ENCODE results near the gene SCUBE1.

Gene SCUBE1

DNA sequence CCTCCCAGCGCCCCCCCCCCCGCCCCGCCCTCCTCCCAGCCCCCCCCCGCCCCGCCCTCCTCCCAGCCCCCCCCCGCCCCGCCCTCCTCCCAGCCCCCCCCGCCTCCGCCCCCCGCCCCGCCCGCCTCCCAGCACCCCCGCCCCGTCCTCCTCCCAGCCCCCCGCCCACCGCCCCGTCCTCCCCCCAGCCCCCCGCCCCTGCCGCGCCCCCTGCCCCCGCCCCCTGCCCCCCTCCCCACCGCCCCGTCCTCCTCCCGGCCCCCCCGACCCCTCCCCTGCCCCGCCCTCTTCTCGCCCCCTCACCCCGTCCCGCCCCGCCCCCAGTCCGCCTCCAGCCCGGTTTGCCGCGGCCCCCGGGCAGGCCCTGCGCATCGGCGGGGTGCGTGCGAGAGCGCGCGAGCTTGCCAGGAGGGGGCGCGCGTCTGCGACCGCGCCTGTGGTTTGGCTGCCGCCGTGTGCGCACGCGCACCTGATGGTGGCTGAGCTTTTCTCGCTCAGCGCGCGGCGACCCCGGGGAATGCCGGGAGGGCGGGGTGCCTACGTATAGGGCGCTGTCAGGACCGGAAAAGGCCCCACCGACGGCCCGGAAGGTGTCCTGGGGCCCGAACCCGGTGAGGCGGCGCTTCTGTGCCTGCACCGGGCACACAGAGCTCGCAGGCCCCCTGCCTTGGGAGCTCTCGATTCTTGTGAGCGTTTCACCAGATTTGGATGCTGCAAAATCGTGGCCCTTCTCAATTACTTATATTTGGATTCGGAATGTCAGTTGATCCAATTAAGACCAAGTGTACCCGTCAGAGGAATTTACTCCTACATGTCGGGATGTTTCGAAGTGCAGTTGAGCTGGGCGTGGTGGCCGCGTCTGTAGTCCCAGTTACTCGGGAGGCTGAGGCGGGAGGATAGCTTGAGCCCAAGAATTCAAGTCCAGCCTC is 155.7 kb downstream of the SCUBE1 start:
- peak; percentile 98 for DNase-seq

DNA sequence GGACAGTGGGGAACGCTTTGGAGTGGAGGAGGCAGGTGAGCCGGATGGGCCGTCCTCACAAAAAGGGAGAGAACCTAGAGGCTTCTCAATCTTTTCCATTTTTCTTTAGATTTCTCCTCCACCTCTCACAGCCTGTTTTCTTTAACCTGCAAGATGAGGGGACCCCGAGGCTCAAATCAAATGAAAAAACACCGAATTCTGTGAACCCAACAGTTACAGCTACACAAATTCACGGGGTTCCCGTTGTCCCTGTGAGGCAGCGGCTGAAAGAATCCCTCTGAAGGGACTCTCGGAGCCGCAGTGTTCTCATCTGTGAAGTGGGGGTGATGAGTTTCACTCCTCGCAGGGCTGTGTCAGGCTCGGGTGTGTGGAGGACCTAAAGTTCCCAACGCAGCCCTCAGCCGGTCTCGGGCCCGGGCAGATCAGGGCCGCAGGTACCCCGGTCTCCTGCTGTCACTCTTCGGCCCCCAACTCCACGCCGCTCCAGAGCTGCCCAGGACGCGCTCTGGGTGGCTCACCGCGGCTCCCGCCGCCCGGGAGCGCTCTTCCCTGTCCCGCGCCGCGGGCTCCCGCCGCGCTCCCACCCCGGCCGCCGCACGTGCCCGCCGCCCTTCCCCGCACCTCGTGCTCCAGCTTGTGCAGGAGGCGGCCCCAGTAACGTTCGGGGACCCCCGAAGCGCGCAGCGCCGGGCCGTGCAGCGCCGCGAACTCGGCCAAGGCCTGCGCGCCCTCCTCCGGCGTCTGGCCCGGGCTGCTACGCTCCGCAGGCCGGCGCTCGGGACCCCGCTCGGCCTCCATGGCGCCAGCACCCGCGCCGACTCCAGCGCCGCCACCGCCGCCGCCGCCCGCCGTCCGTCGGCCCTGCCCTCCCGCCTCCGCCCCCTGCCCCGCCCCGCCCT is 156.7 kb downstream of the SCUBE1 start, which contains the start of gene TTLL12:
TSS of gene TTLL12 (minus strand) at position 863 of the 899 bp plus-strand sequence. CDS start at position 798, 65 bp downstream.
- DNase-seq: peak; percentile 82

DNA sequence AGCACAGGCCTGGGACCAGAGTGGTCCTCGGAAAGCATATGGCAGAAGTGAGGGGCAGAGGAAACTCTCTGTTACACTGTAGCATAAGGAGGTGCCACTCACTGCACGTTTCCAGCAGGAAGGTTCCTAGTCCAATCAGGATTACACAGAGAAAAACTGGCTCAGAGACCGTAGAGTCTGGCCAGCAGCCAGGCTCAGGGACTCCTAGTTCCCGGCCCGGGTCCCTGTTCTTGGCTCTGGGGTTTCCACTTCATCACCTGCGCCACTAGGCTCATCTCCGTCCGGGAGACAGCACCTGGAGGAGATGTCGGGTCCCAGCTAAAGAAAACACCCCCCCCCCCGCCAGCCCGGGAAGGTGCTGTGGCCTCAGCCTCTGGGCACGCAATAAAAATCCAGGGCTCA is 157.3 kb downstream of the SCUBE1 start:
- DNase-seq: peak; percentile 75

DNA sequence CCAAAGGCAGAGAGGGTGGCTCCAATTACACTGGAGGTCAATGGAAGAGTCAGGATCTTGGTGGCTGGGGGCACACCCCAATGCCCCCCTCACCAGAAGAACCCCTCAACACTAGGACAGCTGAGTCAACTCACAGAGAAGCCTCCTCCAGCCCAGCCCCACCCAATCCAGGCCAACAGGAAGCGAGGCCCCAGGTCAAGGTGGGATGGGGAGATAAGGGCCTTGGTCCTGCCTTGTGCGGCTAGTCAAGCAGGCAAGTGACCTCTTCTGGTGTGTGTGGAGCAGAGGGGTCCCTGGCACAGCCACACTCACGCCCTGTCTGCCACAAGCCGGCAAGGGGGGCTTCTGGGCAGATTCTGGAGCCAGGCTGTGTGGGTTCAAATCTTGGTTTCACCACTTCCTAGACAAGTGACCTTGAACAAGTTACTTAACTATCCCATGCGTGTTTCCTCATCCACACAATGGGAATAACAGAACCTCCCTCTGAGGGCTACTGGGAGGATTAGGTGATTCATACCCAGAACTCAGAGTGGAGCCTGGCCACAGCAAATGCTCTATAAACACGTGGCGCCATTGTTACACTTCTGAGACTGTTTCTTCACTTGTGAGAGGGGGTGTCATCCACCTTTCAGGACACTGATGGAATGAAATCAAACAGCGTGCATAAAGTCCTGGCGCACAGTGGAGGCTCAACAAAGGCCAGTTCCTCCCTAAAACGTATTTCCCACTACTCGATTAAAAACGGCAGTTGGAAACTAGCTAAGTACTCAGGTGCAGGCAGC is 159.5 kb downstream of the SCUBE1 start:
- no peak for DNase-seq

DNA sequence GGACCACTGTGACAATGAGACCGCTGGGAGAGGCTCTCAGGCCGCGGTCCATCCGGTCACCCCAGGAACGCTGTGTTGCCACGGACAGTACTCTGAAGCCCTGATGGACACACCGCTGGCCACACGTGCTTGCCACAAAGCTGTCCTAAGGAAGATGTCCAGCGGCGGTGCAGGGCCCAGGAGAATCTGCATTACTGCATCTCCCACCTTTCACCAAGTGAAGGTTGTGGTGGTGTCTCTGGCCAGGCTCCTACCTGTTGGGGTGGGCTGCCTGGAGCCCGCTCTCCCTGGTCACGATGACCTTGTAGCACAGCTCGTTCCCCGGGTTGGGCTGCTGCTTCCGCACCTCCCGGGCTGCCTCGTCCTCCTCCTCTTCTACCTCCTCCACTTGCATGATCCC is 160.4 kb downstream of the SCUBE1 start:
- DNase-seq: no peak

DNA sequence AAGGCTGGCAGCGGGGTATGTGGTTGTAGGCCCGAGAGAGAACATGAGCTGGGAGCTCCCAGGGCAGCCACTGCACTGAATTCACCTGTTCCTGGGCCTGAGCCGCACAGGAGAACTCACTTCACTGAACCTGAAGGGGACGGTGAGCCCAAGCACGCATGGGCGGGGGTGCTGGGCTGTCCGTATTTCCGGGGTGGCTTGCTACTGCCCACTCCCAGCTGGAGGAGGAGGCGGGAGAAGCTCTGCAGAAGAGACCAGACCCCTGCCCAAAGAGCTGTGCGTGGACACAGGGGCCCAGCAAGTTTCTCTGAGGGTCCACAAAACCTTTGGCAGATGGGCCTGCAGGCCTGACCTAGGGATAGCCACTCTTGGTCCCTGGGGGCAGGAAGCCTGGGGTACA is 161.1 kb downstream of the SCUBE1 start:
- DNase-seq: no peak

DNA sequence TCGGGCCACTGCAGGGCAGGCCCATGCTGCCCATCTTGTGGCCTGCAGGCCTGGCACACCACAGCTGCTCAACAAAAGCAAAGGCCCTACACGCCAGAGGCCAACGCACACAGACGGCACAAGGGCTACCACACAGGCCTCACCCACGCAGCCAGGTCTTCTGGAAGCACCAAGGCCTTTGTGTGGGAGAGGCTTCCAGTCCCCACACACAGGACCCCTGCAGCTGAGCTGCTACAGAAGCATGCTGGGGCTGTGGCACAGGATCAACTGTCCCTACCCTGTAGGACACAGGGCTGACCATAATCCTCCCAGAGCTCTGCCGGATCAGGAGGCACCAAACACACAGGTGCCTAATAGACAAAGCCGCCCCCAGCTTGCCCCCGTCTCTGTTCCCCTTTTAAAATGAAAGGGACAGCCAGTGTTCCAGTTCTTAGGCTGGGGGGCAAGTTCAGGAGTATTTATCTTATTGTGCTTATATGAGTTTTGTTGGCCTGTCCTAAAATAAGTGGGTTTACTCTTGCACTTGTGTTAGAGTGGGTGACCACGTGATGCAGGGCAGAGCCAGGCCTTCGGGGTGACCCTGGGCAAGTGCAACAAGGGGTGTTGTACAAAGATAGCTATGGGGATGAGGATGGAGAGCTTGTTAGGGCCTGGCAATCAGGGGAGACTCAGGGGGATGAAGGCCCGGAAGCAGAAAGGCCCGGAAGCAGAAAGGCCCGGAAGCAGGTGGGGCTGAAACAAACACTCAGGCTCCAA is 161.7 kb downstream of the SCUBE1 start:
- DNase-seq: no peak

DNA sequence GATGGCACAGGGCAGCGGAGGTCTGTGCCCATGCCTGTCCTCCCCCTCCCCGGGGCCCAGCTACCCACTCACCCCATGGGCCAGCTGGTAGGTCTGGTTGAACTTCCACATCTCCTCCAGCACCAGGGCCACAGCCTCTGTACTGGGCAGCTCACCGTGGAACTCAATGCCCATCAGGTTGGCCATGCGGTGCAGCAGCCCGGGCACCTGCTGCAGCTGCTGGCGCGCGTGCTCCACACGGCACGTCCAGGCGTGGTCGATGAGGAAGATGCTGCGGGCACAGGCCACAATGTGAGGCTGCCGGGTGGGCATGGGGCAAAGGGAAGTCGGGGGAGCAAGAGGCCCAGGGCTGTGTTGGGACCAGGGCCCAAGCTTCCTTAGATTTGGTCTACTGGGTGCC is 162.5 kb downstream of the SCUBE1 start:
- DNase-seq: no peak

DNA sequence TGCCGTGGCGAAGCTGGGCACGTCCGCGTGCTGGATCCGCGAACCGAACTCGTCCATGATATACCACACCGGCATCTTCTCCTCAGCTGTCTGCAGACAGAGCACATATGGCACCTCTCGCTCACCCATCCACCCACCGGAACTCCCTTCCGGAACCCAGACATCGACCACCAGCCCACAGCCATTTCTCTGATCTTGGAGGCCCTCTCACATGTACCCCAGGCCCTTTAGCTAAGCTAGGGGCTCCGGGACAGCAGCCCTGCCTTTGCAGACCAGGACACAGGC is 163.3 kb downstream of the SCUBE1 start:
- DNase-seq: no peak

DNA sequence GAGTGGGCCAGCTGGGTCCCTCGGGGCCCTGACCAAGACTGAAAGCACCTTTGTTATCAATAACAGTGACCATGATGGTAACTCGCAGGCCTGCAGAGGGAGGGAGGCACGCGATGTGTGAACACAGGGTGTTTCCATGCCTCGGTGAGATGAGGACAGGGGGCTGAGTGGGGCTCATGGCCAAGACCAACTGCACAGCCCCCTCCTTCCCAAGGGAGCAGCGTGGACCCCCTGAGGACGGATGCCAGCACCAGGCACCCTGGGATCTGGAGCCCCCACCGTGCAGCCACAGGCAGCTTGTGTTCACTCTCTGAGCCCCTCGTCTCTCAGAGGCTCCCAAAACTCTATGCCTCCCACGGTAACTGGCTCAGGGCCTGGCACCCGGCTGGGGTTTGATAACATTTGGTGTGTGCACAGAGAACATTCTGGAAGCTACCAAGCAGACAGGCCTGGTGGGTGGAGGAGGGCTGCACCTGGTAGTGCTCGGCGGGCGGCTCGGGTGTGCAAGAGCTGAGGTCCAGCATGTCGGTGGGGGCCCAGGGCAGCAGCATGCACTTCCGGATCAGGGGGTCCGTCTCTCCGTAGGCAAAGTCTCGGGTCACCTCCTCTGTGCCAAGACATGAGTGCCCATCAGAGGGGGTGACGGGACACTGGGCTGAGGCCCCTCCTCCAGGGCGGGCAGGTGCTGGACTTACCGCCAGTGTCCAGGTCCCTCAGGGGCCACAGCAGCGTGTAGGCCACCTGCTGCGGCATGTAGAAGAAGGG is 163.8 kb downstream of the SCUBE1 start:
- no peak for DNase-seq

DNA sequence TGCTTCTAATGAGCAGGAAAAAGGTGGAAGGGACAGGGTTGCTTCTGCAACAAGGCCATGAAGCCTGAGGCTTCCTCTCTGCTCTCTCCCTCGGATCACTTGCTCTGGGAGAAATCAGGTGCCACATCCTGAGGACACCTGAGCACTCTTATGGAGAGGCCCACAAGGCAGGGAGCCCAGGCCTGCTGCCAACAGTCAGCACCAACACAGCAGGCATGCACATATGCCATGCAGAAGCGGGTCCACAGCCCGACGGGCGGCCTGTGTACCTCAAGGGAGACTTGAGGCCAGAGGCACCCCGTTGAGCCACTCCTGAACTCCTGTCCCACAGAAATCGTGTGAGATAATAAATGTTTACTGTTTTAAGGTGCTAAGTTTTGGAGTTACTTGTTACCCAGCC is 165.7 kb downstream of the SCUBE1 start:
- peak; percentile 27 for DNase-seq

DNA sequence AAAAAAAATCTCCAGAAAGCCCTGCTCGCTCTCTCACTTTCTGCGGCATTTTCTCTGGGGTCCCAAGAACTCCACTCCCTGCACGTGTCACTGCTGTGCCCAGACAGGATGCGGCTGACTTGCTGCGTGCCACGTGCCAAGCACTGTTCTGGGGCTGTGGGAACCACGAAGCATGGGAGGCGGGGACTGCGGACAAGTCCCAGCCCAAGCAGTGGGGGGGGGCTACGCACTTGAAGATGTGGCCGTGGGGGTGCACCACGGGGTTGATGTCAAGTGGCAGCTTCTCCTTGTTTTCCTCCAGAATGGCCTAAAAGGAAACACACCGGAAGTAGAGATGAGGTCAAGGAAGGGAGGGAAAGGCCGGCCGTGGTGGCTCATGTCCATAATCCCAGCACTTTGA is 167.1 kb downstream of the SCUBE1 start:
- DNase-seq: no peak

DNA sequence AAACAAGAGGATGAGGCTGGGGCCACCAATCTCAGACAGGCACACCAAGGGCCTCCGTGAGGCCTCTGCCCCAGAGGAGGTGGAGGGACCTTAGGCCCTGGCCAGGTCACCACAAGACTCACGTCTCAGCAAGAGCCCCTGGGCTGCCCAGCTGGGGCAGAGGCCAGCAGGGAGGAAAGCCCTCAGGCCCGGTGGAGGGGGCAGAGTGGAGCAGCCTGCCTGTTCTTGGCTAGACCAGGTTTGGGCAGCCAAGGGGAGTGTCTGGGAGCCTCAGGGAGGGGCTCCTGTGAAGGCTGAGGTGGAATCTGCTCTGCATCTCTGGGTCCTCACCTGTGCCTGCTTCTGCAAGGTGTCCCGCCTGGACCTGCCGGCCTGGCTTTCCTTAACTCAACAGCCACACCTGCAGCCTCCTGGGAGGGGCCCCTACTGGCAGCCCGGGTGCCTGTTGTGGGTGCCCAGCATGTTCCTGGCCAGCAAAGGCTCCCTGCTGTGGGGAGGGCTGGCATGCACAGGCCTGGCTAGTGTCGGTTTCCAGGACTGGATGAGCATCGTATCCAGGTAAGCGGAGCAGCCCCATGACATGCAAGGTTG is 168.1 kb downstream of the SCUBE1 start:
- peak; percentile 16 for DNase-seq

DNA sequence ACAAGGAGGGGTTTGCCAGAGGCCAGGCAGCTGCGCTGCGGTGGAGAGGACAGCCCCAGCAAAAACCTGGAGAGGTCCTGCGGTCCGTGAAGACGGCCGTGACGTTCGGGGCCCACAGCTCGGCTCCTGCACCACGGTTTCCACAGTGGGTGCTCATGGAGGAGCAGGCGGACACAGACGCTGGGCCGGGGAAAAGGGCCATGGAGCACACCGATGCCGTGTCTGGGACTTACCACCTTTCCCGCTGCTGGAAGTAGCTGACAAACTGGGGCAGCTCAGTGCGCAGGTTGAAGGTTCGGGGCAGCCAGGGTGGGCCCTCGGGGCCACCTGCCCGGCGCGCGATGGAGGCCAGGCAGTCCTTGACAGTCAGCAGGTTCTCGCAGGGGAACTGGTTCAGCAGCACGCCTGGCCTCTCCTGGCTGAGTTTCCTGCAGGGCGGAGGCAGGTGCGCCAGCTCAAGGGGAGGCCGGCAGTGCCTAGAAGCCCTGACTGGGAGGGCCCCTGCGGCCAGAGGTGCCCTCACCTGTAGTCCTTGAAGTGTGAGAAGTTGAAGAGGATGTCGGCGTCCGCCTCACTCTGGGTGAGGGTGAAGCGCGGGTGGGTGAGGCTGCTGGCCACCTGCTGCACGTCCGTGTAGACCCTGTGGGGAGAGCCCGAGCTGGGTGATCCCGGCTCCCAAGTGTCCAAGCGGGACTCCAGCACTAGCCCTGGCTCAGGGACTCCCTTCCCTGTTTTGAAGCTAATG is 169.0 kb downstream of the SCUBE1 start:
- no peak for DNase-seq

DNA sequence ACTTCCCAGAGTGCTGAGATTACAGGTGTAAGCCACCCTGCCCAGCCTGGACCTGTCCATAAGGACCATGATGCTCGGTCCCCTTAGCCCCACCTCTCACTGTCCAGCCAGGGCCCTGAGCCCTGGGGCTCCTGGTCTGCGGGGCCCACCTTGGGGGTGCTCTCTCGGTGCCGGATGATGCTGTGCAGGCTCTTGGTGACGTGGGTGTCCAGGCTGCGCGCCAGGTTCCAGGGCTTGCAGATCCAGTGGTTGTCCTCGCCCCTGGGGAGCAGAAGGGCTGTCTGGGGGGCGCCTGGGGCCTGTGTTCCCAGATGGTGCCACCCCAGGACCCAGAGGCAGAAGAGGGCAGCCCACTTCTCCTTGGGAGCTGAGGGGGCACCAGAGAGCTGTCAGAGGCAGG is 169.6 kb downstream of the SCUBE1 start:
- no peak for DNase-seq

DNA sequence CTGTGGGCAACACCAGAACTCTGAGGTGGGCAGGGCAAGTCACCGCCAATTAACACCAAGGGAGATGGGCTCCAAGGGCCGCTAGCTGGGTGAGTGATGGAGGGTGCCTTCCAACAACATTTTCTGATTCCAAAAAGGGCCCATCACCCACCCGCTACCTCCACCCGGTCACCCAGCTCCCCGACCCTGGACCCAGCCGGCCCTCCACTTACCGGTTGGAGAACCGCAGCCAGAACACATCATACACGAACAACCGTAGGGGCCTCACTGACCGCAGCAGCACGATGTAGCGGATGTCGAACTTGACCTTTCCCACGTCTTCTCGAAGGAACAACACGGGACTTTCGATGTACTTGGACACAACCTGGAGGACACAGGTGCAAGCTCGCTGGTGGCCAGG is 171.0 kb downstream of the SCUBE1 start:
- no peak for DNase-seq

DNA sequence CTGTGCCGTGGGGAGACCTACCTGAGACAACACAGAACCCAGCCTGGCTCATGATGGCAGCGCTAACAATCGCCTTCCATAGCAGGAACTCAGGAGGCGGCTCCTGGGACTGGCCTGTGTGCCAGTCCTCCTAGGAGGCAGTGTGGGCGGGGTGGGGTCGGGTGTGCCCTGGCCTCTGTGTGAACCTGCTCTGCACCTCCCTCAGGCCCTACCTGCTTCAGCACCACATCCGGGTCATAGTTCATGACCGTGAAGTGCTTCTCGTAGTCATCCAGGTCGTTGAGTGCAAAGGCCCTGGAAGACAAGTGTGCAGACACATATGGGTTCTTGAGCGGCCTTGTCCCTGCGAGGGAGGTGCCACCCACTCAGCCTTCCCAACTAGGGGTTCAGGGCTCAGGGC is 171.6 kb downstream of the SCUBE1 start:
- DNase-seq: no peak

DNA sequence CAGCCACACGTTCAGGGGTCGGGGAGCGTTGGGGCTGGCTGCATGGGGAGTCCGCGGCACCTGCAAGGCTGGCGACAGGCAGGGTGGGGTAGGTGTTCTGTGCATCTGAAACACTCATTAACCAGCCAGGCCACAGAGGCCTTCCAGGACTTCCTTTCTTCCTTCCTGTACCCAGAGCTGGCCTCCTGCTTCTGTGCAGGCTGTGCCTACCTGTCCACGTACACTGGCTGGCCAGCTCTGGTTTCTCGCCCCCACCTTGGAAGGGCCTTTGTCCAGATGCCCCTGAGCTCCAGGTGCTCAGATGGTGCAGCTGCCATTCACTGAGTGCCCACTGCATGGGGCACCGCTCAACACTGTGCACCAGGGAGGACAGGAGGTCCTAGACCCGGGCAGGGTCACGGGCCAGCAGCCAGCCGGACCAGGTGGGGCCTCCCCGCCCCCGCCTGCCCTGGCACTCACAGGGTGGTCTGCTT is 172.1 kb downstream of the SCUBE1 start:
- DNase-seq: no peak

DNA sequence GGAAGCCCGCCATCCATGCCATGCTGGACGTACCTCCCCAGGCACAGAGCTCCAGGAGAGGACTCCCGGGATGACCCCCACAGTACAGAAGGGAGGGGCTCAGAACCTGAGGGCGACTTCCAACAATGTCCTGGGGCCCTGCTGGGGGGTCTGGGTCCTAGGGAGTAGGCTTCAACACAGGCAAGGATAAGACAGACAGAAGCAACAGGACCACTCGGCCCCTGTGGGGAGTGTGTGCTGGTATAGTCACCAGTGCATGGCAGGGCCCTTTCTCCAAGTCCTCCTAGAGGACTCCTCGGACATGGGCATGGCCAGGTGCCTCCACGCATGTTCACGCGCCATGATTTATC is 173.1 kb downstream of the SCUBE1 start:
- DNase-seq: no peak
